Activated CD8-positive, alpha-beta memory T cell treated with anti-CD3 and anti-CD28 coated beads, Interleukin-2, amount 10 ng/mL, durations not matched to agents 7 days and 5 days (primary cell): ENCODE results near the gene UBE2S. TPM values are rescaled to one million over a fixed set of nuclear protein-coding genes. Genes with fewer than 3 reads are reported as not detected.

Experiments used
- ATAC-seq: fragments of 150-1000 bp; cut with Tn5 transposase; one replicate; pipeline ENCODE4 v1.10.0; 2021; ENCODE audit warnings: moderate library complexity
- CTCF ChIA-PET: fragments of 350-600 bp; sonication (Branson Sonifier 250); formaldehyde crosslinking; loops from one replicate; lab custom pipeline; 2021; ENCODE audit warnings: antibody characterized with exemption; lab: Charles Lee
- DNase-seq: peaks from one replicate; pipeline ENCODE4 v3.0.0-alpha.2; 2020
- H3K27ac Mint-ChIP-seq: one replicate; pipeline ENCODE4 v1.8.0; 2021; ENCODE audit warnings: mild to moderate bottlenecking, mixed read lengths
- H3K27me3 Mint-ChIP-seq: one replicate; pipeline ENCODE4 v1.8.0; 2021; ENCODE audit warnings: mixed read lengths
- H3K36me3 Mint-ChIP-seq: one replicate; pipeline ENCODE4 v1.8.0; 2021; ENCODE audit warnings: mild to moderate bottlenecking, mixed read lengths
- H3K4me1 Mint-ChIP-seq: one replicate; pipeline ENCODE4 v1.8.0; 2021; ENCODE audit warnings: mixed read lengths
- H3K4me3 Mint-ChIP-seq: one replicate; pipeline ENCODE4 v1.8.0; 2021; ENCODE audit warnings: mild to moderate bottlenecking, moderate library complexity, mixed read lengths
- H3K9me3 Mint-ChIP-seq: one replicate; pipeline ENCODE4 v1.8.0; 2022; ENCODE audit warnings: low read depth, mixed read lengths
- total RNA-seq, 2 experiments: library from RNA; stranded (reverse); gene quantifications; one replicate each; pipeline ENCODE4 v1.2.3, GENCODE V29; 2021

The UBE2S gene
- total RNA-seq, 2 experiments from 2014 or later: 311 to 421 TPM

DNA sequence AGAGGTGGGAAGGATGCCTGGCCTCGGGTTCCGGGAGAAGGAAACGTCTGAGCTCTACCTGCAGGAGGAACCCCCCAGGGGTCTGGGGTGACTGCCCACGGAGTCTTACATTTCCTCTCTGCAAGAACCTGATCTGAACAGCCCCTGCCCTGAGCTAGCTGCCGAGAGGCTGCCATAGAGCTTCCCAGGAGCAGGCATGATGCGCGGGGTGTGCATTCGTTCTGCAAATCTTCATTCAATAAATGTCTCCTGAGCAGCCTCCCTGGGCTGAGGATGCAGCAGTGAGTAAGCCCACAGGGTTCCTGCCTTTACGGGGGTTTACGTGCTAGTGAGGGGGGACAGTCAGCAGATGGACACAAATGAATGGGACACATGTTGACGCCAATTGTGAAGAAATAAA, 37.1 kb upstream of the UBE2S start:
- DNase-seq (no peak), ATAC-seq (no peak)
- Mint-ChIP-seq H3K9me3 (no peaks in the 10 kb centered on the region), H3K36me3 (no peaks in the 10 kb centered on the region), H3K27ac (no peak overlapping the region), H3K4me1 (peaks cover 13% of the 10 kb centered on the region), H3K27me3 (peaks cover 51% of the 10 kb centered on the region), H3K4me3 (no peak overlapping the region)
- CTCF ChIA-PET: interaction anchor here (1.0 kb wide), 1 partner anchor 9 kb away, joined by 3 read pairs; no protein-coding TSS in a partner anchor

DNA sequence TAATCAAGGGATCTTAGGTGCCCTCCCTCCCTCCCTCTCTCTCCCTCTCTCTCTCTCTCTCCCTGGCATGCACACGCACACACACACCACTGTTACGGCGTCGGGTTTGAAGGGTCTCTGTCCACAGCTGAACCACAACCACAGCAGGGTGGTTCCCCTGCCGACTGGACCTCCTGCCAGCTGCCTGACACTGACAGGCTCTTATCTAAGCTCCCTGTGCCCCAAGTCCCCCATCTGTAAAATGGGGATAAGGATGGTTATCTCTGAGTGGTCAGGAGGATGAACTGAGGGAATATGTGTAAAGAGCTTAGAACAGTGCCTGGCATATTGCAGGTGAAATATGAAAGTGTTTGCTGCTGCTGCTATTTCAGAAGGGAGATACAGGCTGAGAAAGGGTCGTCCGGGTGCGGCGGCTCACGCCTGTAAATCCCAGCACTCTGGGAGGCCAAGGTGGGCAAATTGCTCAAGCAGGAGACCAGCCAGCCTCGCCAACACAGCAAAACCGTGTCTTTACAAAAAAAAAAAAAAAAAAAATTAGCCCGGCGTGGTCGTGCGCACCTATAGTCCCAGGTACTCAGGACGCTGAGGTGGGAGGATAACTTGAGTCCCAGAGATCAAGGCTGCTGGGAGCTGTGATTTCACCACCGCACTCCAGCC, 36.4 kb upstream of the UBE2S start:
- Mint-ChIP-seq H3K27me3 (peaks cover 58% of the 10 kb centered on the region), H3K36me3 (no peaks in the 10 kb centered on the region), H3K4me1 (peaks cover 13% of the 10 kb centered on the region), H3K9me3 (no peaks in the 10 kb centered on the region), H3K4me3 (no peak overlapping the region), H3K27ac (no peak overlapping the region)
- CTCF ChIA-PET: interaction anchor here (1.0 kb wide), 1 partner anchor 10 kb away, joined by 3 read pairs; no protein-coding TSS in a partner anchor
- no peak for DNase-seq
- no peak for ATAC-seq

GRCh38 chr19:55443045-55443823, 35.6 kb upstream of the UBE2S start, which contains the start of gene SHISA7:
Gene SHISA7 (minus strand): TSS chr19:55443300. CDS start chr19:55442863, 437 bp downstream.
- Mint-ChIP-seq H3K9me3 (no peaks in the 10 kb centered on the region), H3K4me3 (no peak within 1 kb of the TSS), H3K4me1 (peaks cover 13% of the 10 kb centered on the region), H3K36me3 (no peaks in the 10 kb centered on the region), H3K27me3 (peaks cover 60% of the 10 kb centered on the region), H3K27ac (no peak within 1 kb of the TSS)
- DNase-seq: no peak
- ATAC-seq: no peak
- CTCF ChIA-PET: no interaction called here

DNA sequence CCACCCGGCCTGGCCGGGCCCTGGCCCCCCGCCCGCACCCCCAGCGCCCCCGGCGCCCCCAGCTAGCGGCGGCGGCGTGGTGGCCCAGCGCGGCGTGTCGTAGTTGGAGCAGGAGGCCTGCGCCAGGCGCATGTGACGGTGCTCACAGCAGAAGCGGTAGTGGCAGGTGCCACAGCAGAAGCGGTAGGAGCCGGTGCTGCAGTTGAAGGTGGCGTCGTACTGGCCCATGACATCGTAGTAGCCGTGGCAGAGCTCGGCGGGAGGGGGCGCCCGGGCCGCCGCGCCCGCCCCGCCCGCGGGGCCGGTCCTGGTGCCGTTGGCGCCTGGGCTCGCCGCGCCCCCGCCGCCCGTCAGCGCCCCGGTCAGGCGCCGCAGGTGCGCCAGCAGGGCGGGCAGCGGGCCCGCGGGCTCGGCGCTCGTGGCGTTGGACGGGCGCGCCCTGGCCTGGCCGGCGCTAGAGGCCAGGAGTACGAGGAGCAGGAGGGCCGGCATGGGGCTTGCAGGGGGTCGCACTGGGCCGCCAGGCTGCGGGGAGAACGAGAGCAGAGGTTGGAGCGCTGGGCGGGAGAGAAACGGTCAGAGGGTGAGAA, 34.9 kb upstream of the UBE2S start:
- Mint-ChIP-seq H3K27me3 (peaks cover 61% of the 10 kb centered on the region), H3K27ac (no peak overlapping the region), H3K9me3 (no peaks in the 10 kb centered on the region), H3K4me1 (peaks cover 13% of the 10 kb centered on the region), H3K4me3 (no peak overlapping the region), H3K36me3 (no peaks in the 10 kb centered on the region)
- CTCF ChIA-PET: no interaction called here
- ATAC-seq (no peak), DNase-seq (no peak)

DNA sequence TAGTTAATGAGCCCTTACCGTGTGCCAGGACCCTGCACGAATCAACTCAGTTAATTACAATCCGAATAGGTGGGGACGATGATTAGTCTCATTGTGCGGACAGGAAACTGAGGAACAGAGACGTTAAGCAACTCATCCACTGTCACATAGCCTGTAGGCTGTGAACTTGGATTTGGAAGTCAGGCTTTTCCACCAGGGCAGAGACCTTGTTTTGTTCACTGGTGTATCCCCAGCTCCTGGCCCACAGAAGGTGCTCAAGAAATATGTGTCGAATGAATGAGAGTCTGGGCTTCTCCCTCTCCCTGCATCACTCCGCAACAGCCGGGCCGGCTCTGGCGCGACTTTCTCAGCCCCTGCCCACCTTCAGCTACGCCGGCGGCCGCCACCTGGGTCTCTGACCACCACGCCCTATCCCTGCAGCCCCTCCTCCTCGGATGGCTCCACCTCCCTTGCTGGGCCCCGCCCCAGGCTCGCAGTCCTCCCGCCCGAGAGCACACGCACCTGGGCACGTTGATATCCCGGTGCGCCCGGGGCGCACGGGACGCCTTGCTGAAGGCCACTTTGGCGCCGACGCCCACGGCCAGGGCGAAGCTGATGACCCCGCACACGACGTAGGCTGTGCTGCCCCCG, 34.2 kb upstream of the UBE2S start:
- no peak for DNase-seq
- Mint-ChIP-seq H3K36me3 (no peaks in the 10 kb centered on the region), H3K4me3 (no peak overlapping the region), H3K9me3 (no peaks in the 10 kb centered on the region), H3K27me3 (peaks cover 66% of the 10 kb centered on the region), H3K27ac (no peak overlapping the region), H3K4me1 (peaks cover 13% of the 10 kb centered on the region)
- CTCF ChIA-PET: no interaction called here
- no peak for ATAC-seq

GRCh38 chr19:55441319-55441691, 33.7 kb upstream of the UBE2S start:
- ATAC-seq: no peak
- CTCF ChIA-PET: no interaction called here
- peak overlapping the region; percentile 52 for H3K27ac Mint-ChIP-seq
- H3K4me3 Mint-ChIP-seq: no peak overlapping the region
- DNase-seq: no peak
- H3K27me3 Mint-ChIP-seq: peaks cover 69% of the 10 kb centered on the region
- H3K36me3 Mint-ChIP-seq: no peaks in the 10 kb centered on the region
- H3K9me3 Mint-ChIP-seq: no peaks in the 10 kb centered on the region
- peaks cover 13% of the 10 kb centered on the region for H3K4me1 Mint-ChIP-seq

DNA sequence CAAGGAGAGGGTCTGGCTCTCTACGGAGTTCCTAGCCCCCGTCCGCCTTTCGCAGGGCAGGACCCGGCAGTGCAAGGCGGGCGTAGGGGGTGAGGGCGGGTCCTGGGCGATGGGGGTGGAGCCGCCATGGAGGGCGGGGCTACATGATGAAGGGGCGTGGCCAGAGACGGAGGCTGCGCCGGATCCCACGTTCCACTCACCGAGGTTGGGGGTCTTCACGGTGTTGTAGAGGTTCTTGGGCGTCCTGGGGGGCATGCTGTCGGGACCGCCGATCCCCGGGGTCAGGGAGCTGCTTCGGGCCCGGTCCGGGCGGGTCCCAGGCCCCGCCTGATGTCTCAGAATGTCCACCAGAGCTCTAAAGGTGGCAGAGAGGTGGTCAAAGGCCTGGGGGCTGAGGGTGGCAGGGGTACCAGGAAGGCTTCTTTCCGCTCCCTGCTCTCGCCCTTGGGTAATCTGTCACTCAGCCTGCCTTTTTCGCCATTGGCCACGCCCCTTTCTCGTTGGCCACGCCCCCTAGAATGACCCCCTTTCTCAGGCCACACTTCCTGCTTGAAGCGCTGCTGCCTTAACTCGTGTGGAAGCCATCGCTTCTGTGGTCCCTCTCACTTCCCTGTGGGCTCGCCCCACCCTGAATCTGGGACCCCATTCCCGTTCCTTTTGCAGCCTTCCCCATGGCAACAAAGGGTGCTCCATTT, 33.0 kb upstream of the UBE2S start:
- no peak overlapping the region for H3K4me3 Mint-ChIP-seq
- no peak for DNase-seq
- peaks cover 13% of the 10 kb centered on the region for H3K4me1 Mint-ChIP-seq
- no peaks in the 10 kb centered on the region for H3K36me3 Mint-ChIP-seq
- CTCF ChIA-PET: no interaction called here
- ATAC-seq: peak; percentile 37
- H3K27ac Mint-ChIP-seq: peak overlapping the region; percentile 52
- H3K9me3 Mint-ChIP-seq: no peaks in the 10 kb centered on the region
- peaks cover 65% of the 10 kb centered on the region for H3K27me3 Mint-ChIP-seq

DNA sequence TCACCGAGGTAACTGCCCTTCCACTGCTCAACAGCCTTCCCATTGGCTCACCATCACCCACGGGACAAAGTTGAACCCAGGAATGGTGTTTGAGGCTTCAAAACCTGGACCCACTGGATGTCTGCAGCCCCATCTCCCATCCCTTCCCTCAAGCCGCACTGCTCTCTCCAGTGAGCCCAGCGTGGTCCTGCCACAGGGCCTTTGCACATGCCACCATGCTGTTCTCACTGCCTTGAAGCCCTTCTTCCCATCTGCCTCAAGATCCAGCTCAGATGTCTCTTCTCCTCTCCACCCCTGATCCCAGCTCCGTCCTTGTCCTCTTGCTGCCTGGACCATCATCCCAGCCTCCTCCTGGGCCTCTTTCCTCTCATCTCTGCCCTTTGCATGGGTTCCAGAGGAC, 31.5 kb upstream of the UBE2S start:
- Mint-ChIP-seq H3K4me1 (peaks cover 13% of the 10 kb centered on the region), H3K4me3 (no peak overlapping the region), H3K36me3 (no peaks in the 10 kb centered on the region), H3K9me3 (no peaks in the 10 kb centered on the region), H3K27ac (no peak overlapping the region), H3K27me3 (peaks cover 52% of the 10 kb centered on the region)
- ATAC-seq: no peak
- CTCF ChIA-PET: interaction anchor here (1.3 kb wide), 1 partner anchor 14 kb away, joined by 4 read pairs; no protein-coding TSS in a partner anchor
- DNase-seq: no peak

DNA sequence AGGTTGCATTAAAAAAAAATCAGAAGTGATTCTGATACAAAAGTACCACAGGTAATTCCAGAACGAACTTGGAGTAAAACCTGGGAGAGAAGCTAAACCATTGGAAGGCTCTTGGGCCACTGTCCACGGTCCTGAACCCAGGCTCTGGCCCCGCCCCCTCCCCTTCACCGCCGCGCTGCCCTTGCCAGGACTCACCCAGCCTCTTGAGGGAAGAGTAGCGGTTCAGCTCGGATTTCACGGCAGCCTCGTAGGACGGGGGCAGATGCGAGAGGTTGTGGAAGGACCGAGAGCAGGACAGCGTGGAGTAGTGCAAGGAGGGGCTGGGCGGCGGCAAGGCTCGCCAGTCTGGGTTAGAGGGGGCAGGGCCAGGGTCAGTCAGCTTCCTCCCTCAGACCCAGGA, 29.8 kb upstream of the UBE2S start:
- H3K9me3 Mint-ChIP-seq: no peaks in the 10 kb centered on the region
- H3K27ac Mint-ChIP-seq: no peak overlapping the region
- no peak overlapping the region for H3K4me3 Mint-ChIP-seq
- H3K27me3 Mint-ChIP-seq: peaks cover 42% of the 10 kb centered on the region
- H3K4me1 Mint-ChIP-seq: peaks cover 13% of the 10 kb centered on the region
- H3K36me3 Mint-ChIP-seq: no peaks in the 10 kb centered on the region
- CTCF ChIA-PET: interaction anchor here (0.6 to 1.5 kb wide), 3 partner anchors 14 to 66 kb away, joined by 3 to 5 read pairs (median 3); no protein-coding TSS in a partner anchor
- ATAC-seq (peak; percentile 45), DNase-seq (no peak)

DNA sequence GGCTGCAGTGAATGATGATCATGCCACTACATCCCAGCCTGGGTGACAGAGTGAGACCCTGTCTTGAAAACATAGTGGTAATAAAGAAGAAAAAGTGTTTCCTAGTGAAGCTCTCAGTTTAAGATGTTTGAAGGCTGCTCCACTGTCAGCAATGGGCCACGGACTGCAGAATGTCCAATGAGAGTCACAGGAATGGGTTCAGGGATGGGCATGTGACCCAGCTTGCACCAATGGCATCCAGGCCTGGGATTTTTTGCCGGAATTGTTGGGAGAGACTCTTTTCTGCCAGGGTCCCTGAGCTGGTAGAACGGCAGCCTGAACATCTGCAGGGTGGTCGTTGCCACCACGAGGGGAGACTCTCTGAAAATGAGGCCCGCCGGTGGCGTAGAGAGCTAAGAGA, 29.3 kb upstream of the UBE2S start:
- Mint-ChIP-seq H3K9me3 (no peaks in the 10 kb centered on the region), H3K27ac (no peak overlapping the region), H3K27me3 (peaks cover 44% of the 10 kb centered on the region), H3K4me1 (peaks cover 12% of the 10 kb centered on the region), H3K4me3 (no peak overlapping the region), H3K36me3 (no peaks in the 10 kb centered on the region)
- DNase-seq (no peak), ATAC-seq (no peak)
- CTCF ChIA-PET: interaction anchor here (0.6 to 1.5 kb wide), 3 partner anchors 15 to 67 kb away, joined by 3 to 5 read pairs (median 3); no protein-coding TSS in a partner anchor

DNA sequence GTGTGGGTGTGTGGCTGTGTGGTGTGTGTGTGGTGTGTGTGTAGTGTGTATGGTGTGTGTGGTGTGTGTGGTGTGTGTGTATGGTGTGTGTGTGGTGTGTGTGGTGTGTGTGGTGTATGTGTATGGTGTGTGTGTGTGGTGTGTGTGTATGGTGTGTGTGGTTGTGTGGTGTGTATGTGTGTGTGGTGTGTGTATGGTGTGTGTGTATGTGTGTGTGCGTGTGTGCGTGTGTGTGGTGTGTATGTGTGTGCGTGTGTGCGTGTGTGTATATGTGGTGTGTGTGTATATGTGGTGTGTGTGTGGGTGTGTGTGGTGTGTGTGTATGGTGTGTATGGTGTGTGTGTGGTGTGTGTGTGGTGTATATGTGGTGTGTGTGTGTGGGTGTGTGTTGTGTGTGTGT, 27.4 kb upstream of the UBE2S start:
- Mint-ChIP-seq H3K27me3 (peaks cover 30% of the 10 kb centered on the region), H3K36me3 (no peaks in the 10 kb centered on the region), H3K27ac (no peak overlapping the region), H3K9me3 (no peaks in the 10 kb centered on the region), H3K4me3 (no peak overlapping the region), H3K4me1 (no peaks in the 10 kb centered on the region)
- CTCF ChIA-PET: no interaction called here
- ATAC-seq (no peak), DNase-seq (no peak)

DNA sequence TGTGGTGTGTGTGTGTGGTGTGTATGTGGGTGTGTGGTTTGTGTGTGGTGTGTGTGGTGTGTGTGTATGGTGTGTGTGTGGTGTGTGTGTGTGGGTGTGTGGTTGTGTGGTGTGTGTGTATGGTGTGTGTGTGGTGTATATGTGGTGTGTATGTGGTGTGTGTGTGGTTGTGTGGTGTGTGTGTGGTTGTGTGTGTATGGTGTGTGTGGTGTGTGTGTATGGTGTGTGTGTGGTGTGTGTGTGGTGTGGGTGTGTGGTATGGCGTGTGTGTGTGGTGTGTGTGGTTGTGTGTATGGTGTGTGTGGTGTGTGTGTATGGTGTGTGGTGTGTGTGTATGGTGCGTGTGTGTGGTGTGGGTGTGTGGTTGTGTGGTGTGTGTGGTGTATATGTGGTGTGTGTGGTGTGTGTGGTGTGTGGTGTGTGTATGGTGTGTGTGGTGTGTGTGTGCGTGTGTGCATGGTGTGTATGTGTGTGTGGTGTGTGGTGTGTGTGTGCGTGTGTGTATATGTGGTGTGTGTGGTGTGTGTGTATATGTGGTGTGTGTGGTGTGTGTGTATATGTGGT, 26.9 kb upstream of the UBE2S start:
- Mint-ChIP-seq H3K36me3 (no peaks in the 10 kb centered on the region), H3K27ac (no peak overlapping the region), H3K4me1 (no peaks in the 10 kb centered on the region), H3K27me3 (peaks cover 25% of the 10 kb centered on the region), H3K4me3 (no peak overlapping the region), H3K9me3 (no peaks in the 10 kb centered on the region)
- CTCF ChIA-PET: no interaction called here
- ATAC-seq (no peak), DNase-seq (no peak)
